ENCODE data around the gene IL1RAPL2. TPM values are rescaled to one million over a fixed set of nuclear protein-coding genes. Genes with fewer than 3 reads are reported as not detected.

IL1RAPL2 gene
- polyA plus RNA-seq, 1 donor from 2014 or later, result not detected

DNA sequence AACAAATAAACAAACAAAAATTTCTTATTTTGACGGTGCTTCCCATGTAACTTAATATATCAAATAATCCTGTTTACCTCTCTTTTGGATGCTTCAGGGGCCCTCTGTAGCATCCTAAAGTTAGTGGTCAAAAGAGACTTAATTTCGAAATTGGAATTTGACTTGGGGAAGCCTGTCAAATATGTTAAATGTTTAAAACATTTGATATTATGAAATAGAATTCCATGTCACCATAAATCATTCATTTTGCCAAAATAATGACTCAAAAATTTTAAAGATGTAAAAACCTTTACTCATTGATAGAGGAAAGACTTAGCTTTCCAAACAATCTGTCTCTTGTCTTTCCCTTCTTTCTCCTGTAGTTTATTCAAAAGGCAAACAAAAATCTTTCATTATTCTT lies 675.1 kb downstream of the IL1RAPL2 start:
- H3K9me3 Mint-ChIP-seq, result no peaks in the 10 kb centered on the region
- no peaks in the 10 kb centered on the region for H3K27me3 Mint-ChIP-seq
- no peak overlapping the region for H3K27ac Mint-ChIP-seq
- H3K36me3 Mint-ChIP-seq, result no peaks in the 10 kb centered on the region
- H3K4me3 Mint-ChIP-seq, result no peak overlapping the region
- no peaks in the 10 kb centered on the region for H3K4me1 Mint-ChIP-seq

DNA sequence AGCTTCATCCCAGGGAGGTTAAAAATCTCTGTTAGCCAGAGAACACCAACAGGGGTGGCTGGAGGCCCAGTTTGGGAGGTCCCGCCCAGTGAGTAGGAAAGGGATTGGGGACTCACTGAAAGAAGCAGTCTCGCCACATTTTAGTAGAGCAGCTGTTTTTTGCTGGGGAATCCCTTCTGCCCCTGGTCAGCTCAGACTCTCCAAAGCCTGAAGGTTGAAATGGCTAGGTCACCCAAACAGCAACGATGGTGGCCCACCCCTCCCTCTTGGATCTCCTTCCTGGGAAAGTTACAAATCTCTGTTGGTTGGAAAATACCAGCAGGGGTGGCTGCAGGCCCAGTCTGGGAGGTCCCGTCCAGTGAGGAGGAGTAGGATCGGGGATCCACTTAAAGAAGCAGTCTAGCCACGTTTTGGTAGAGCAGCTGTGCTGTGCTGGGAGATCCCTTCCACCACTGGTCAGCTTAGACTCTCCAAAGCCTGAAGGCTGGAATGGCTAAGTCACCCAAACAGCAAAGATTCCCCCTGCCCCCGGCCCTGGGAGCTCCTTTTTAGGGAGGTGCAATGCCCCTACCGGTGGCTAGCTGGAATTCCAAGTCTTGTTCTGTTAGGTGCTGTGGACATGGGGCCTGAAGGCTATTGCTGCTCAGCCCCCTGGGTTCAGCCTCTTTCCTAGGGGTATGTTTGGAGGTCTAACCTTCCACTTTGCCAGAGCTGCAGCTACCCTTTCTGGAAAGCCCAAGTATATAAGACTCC lies 694.5 kb downstream of the IL1RAPL2 start:
- H3K36me3 Mint-ChIP-seq, result no peaks in the 10 kb centered on the region
- no peaks in the 10 kb centered on the region for H3K27me3 Mint-ChIP-seq
- H3K4me1 Mint-ChIP-seq, result no peaks in the 10 kb centered on the region
- no peak overlapping the region for H3K4me3 Mint-ChIP-seq
- H3K27ac Mint-ChIP-seq, result no peak overlapping the region
- H3K9me3 Mint-ChIP-seq, result peaks cover 0 to 2% (median 0%) of the 10 kb centered on the region in 3 donors

DNA sequence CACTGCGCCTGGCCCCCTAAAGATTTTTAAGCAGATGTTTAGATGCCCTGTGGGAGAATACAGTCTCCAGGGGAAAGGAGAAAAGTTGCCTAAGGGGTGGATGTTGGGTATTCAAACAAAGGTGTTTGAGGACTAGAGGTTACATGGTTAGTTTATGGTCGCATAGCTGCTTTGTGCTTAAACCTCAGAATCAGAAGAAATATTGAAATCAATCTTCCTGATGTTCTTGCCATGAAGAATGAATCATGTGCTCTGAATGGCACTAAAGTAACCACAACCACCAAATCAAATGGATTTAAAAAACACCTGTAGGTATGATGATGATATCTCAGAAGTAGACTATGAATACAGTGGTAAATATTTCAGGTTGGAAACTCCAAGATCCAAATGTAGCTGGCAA lies 697.2 kb downstream of the IL1RAPL2 start:
- H3K4me1 Mint-ChIP-seq, result no peaks in the 10 kb centered on the region
- no peak overlapping the region for H3K4me3 Mint-ChIP-seq
- no peak overlapping the region for H3K27ac Mint-ChIP-seq
- no peaks in the 10 kb centered on the region for H3K9me3 Mint-ChIP-seq
- H3K27me3 Mint-ChIP-seq, result no peaks in the 10 kb centered on the region
- no peaks in the 10 kb centered on the region for H3K36me3 Mint-ChIP-seq

DNA sequence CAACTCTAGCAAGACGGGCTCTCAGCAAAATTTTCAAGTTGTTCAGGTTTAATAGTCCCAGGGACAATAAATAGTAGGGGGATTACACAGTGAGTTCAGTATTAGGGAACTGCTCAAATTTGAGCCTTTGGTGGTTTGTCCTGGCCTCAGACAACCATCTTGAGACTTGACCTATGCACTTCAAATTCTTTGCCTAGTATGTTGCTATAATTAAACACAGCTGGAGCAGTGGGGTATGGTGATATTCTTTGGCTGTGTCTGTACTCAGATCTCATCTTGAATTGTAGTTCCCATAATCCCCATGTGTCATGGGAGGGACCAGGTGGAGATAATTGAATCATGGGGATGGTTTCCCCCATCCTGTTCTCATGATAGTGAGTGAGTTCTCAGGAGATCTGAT lies 697.8 kb downstream of the IL1RAPL2 start:
- no peaks in the 10 kb centered on the region for H3K36me3 Mint-ChIP-seq
- H3K4me1 Mint-ChIP-seq, result no peaks in the 10 kb centered on the region
- no peaks in the 10 kb centered on the region for H3K27me3 Mint-ChIP-seq
- no peaks in the 10 kb centered on the region for H3K9me3 Mint-ChIP-seq
- no peak overlapping the region for H3K4me3 Mint-ChIP-seq
- H3K27ac Mint-ChIP-seq, result no peak overlapping the region

DNA sequence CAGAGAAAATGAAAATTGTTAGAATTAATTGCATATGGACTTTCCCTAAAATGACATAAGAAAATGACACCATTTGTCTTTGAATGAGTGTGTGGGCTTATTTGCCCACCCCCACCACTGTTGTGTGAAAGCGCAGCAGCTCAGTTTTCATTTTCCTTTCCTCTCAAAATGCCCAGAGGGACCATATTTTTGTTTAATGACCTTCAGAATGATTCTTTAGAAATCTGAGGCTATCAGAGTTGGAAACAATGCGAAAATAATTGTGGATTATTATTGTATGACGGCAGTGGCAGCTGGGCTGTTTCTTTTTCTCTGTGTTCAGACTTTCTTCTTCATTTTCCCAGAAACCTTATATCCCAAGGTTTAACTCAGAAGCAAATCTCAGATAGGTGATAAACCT lies 699.1 kb downstream of the IL1RAPL2 start:
- Mint-ChIP-seq H3K27me3 (no peaks in the 10 kb centered on the region), H3K27ac (no peak overlapping the region), H3K4me1 (no peaks in the 10 kb centered on the region), H3K4me3 (no peak overlapping the region), H3K9me3 (no peaks in the 10 kb centered on the region), H3K36me3 (no peaks in the 10 kb centered on the region)

DNA sequence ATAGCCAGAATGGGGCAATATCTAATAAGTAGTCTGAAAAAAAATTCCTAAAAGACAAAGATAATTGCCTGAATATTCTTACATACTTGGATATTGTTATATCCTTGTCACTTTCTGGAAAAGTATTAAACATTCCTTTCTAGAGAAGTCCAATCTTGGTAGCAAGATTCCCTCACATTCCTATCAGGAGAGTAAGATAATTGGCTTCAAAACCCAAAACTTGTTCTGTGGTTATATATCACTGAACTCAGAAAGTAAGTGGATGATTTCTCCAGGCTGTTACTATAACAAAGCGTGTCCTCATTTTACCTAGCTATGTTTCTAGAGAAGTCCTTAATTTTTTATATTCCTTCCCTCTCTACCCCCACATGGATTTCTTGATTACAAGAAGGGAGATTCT lies 700.5 kb downstream of the IL1RAPL2 start:
- H3K4me1 Mint-ChIP-seq, result no peaks in the 10 kb centered on the region
- H3K9me3 Mint-ChIP-seq, result no peaks in the 10 kb centered on the region
- no peak overlapping the region for H3K4me3 Mint-ChIP-seq
- H3K27ac Mint-ChIP-seq, result no peak overlapping the region
- no peaks in the 10 kb centered on the region for H3K36me3 Mint-ChIP-seq
- H3K27me3 Mint-ChIP-seq, result no peaks in the 10 kb centered on the region

DNA sequence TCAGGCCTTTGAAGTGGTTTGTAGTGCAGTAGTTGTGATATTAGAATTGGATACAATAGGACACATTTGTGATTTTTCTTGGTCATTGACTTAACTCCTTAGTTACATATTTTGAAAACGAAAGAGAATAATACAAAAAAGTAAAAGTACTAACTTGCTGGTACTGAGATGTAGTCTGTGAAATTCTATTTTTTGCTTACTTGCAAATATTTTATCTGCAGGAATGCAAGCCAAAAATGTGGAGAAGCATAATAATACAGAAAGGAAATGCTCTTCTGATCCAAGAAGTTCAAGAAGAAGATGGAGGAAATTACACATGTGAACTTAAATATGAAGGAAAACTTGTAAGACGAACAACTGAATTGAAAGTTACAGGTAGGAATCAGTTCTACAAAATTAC lies 701.2 kb downstream of the IL1RAPL2 start:
- Mint-ChIP-seq H3K27me3 (no peaks in the 10 kb centered on the region), H3K4me1 (no peaks in the 10 kb centered on the region), H3K9me3 (no peaks in the 10 kb centered on the region), H3K36me3 (no peaks in the 10 kb centered on the region), H3K4me3 (no peak overlapping the region), H3K27ac (no peak overlapping the region)

DNA sequence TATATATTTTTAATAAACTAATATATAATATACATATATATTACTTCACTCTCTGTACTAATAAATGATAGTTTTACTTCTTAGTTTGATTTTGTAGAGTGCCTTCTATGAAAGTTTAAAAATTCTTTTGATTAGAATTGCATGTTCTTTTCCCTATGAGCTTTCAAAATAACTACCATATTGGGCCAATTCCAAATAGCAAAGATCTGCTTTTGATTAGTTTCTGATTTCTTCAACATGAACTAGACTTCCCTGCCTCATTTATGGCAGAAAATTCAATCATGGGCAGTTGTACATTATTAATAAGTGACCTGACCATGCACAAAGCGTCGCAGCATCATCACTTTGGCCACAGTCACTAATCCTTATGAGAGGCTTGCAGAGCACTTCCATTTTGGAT lies 703.4 kb downstream of the IL1RAPL2 start:
- Mint-ChIP-seq H3K27ac (no peak overlapping the region), H3K36me3 (no peaks in the 10 kb centered on the region), H3K9me3 (no peaks in the 10 kb centered on the region), H3K27me3 (no peaks in the 10 kb centered on the region), H3K4me1 (no peaks in the 10 kb centered on the region), H3K4me3 (no peak overlapping the region)

DNA sequence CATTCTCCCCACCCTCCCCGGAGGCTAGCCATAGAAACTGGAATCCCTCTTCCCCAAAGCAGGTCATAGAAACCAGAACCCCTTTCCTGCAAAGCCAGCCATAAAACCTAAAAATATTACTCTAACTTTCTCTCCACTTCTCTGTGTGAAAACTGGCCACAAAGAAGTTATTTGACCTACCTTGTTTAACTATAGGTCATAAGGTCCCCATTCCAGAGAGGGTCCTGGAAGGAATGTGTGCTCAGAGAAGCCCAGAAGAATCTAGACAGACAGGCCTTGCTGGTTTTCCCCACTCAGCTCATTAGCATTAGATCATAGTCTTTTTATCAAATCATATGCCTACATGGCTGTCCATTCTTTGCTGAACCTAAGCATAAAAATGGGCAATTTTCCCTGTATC lies 707.3 kb downstream of the IL1RAPL2 start:
- no peaks in the 10 kb centered on the region for H3K4me1 Mint-ChIP-seq
- no peaks in the 10 kb centered on the region for H3K27me3 Mint-ChIP-seq
- H3K9me3 Mint-ChIP-seq, result no peaks in the 10 kb centered on the region

DNA sequence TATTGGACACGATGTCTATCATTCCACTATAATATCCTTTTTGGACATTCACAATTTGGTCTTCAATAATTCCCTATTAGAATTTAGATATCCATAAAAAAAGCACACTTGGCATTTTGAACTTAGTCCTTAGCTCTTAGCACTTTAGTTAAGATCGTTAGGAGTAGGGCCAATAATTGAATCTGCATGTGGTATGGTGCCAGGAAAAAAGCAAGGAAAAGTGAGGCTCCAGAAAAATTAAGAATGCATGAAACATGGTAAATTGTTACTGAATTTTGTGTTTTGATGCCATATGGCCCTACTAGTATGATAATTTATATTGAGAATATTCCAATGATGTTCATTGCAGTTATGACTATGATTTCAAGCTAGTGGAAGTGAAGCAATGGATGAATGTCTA lies 708.1 kb downstream of the IL1RAPL2 start:
- Mint-ChIP-seq H3K36me3 (no peaks in the 10 kb centered on the region), H3K4me3 (no peak overlapping the region), H3K27ac (peak overlapping the region in 1 of 3 donors; percentile 1), H3K27me3 (no peaks in the 10 kb centered on the region), H3K4me1 (no peaks in the 10 kb centered on the region), H3K9me3 (no peaks in the 10 kb centered on the region)

More for the DNA sequence above, 707.3 kb downstream of the IL1RAPL2 start:
- H3K27ac Mint-ChIP-seq, result no peak overlapping the region
- no peak overlapping the region for H3K4me3 Mint-ChIP-seq
- no peaks in the 10 kb centered on the region for H3K36me3 Mint-ChIP-seq

DNA sequence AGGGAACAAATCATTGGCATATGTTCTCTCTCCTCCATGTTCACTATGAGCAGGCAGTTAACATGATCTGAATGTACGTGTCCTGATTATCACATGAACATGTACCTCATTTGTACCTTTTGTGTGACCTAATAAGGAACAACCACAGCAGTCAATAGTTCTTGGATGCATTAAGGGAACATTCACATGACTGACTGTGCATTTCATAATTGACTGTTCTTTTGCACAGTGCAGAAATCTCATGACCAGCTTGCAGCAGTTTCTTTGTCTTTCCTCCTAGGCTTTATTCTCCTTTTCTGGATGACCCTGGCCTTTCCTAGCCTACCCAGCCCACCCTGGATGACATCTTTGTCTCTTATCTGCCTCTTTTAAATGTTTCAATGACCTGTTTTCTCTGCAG lies 711.1 kb downstream of the IL1RAPL2 start:
- Mint-ChIP-seq H3K4me3 (no peak overlapping the region), H3K27ac (no peak overlapping the region), H3K27me3 (no peaks in the 10 kb centered on the region), H3K4me1 (no peaks in the 10 kb centered on the region), H3K36me3 (no peaks in the 10 kb centered on the region), H3K9me3 (no peaks in the 10 kb centered on the region)

DNA sequence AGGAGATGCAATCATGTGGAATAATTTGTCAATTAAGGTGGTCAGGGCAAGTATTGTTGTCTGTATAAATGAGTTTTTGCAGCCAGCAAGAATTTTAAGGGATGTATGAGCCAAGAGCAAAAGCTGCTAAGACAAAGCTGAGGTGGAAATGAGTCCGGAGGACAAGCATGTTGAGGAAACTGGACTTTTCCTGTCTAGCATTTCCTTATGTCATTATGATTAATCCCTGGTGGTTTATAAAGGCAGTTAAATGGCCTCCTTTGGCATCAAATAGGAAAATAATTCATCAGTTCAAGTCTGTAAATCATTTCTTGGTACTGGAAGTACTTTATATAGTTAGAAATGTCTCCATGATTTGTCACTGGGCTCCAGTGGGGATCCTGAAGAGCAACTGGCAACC lies 716.1 kb downstream of the IL1RAPL2 start:
- H3K9me3 Mint-ChIP-seq, result peaks cover 0 to 2% (median 0%) of the 10 kb centered on the region in 3 donors
- H3K36me3 Mint-ChIP-seq, result no peaks in the 10 kb centered on the region
- no peaks in the 10 kb centered on the region for H3K27me3 Mint-ChIP-seq
- no peak overlapping the region for H3K4me3 Mint-ChIP-seq
- no peaks in the 10 kb centered on the region for H3K4me1 Mint-ChIP-seq
- H3K27ac Mint-ChIP-seq, result no peak overlapping the region

DNA sequence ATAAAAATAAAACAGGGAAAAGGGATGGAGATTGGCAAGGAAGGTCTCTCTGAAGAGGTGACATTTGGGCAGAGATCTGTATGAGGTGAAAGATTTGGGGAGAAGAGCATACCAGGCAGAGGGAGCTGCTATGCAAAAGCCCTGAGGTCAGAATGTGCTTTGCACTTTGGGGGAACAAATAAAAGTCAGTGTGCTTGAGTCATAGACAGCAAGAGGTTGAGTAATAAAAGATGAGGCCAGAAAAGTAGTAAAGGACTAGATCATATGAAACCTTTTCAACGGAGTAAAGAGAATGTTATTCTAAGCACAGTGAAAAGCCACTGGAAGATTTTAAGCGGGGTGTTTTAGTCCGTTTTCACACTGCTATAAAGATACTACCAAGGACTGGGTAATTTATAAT lies 731.0 kb downstream of the IL1RAPL2 start:
- H3K4me3 Mint-ChIP-seq, result no peak overlapping the region
- no peak overlapping the region for H3K27ac Mint-ChIP-seq
- H3K4me1 Mint-ChIP-seq, result no peaks in the 10 kb centered on the region
- no peaks in the 10 kb centered on the region for H3K27me3 Mint-ChIP-seq
- peaks cover 0 to 3% (median 0%) of the 10 kb centered on the region in 3 donors for H3K9me3 Mint-ChIP-seq
- no peaks in the 10 kb centered on the region for H3K36me3 Mint-ChIP-seq

DNA sequence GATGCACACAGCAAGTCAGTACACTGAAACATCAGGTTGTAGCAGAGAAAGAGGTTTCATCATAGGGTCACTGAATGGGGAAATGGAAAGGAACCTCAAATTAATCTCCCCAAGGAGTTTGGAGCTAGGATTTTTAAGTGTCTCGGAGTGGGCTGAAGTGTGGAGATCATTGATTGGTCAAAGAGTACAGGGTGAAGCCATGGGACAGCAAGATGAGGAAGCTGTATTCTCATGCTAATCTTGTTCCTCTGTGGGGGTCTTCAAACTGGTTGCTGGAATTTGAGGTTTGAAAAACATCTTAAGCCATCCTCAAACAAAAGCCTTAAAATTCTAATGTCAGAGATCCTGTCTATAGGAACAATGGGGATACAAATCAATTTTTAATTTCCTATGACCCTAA lies 733.3 kb downstream of the IL1RAPL2 start:
- H3K27me3 Mint-ChIP-seq, result no peaks in the 10 kb centered on the region
- no peaks in the 10 kb centered on the region for H3K4me1 Mint-ChIP-seq
- peaks cover 0 to 3% (median 0%) of the 10 kb centered on the region in 3 donors for H3K9me3 Mint-ChIP-seq
- H3K4me3 Mint-ChIP-seq, result no peak overlapping the region
- H3K36me3 Mint-ChIP-seq, result no peaks in the 10 kb centered on the region
- H3K27ac Mint-ChIP-seq, result no peak overlapping the region

DNA sequence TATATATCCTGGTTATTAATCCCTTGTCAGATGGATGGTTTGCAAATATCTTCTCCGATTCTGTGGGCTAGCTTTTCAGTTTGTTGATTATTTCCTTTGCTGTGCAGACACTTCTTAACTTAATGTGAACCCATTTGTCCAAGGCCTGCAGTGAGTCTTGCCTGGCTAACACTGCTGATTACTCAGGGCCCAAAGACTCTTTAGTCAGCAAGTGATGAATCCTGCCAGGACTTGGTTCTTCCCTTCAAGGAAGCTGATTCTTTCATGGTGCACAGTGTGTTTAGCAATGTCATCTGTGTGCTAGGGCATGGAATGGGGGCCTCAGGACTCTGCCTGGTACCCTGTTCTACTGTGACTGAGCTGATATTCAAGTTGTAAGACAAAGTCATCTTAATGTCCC lies 736.2 kb downstream of the IL1RAPL2 start:
- H3K27me3 Mint-ChIP-seq, result no peaks in the 10 kb centered on the region
- H3K27ac Mint-ChIP-seq, result no peak overlapping the region
- no peaks in the 10 kb centered on the region for H3K36me3 Mint-ChIP-seq
- no peak overlapping the region for H3K4me3 Mint-ChIP-seq
- peaks cover 0 to 3% (median 0%) of the 10 kb centered on the region in 3 donors for H3K9me3 Mint-ChIP-seq
- peaks cover 0 to 1% (median 0%) of the 10 kb centered on the region in 3 donors for H3K4me1 Mint-ChIP-seq

DNA sequence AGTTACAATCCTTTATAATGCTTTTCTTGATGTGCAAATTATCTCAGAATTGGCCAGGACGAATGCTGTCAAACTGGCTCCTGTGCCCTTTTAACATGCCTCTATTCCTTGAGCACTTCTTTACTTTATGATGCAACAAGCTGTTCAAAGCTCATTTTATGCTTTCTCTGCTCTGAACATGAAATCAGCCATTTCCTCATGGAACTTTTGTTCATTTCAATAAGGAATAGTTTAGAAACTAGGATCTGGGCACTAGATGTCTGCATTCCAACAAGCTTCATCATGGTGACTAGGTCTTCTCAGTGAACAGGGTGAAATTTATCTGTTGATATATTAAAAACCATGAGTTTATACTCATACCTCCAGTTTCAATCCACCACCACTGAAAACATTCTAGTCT lies 741.8 kb downstream of the IL1RAPL2 start:
- no peak overlapping the region for H3K27ac Mint-ChIP-seq
- no peak overlapping the region for H3K4me3 Mint-ChIP-seq
- no peaks in the 10 kb centered on the region for H3K27me3 Mint-ChIP-seq
- no peaks in the 10 kb centered on the region for H3K9me3 Mint-ChIP-seq
- H3K36me3 Mint-ChIP-seq, result no peaks in the 10 kb centered on the region
- peaks cover 0 to 1% (median 0%) of the 10 kb centered on the region in 3 donors for H3K4me1 Mint-ChIP-seq

Data from IgD-negative memory B cell (primary cell).